Lower leg skin (tissue), 4 donors: Measurements from ENCODE around the gene ZNF154. TPM values are rescaled to one million over a fixed set of nuclear protein-coding genes. Genes with fewer than 3 reads are reported as not detected.

Source experiments
- DNase-seq, 2 donors: peaks; one replicate each; pipeline ENCODE4 v3.0.0-alpha.2; 2019; ENCODE audit warnings: low spot score in 2 of 2
- H3K4me3 ChIP-seq: fragments of 200-600 bp; sonication (generic); 2 replicates; pipeline ENCODE4 v1.5.1; 2017; ENCODE audit warnings: mild to moderate bottlenecking, low read depth; ENCODE audit not compliant: poor library complexity, severe bottlenecking
- CTCF ChIP-seq, 3 donors: fragments of 450-650 bp; IDR thresholded peaks; one replicate each; pipeline ENCODE4 v1.5.1; 2016; ENCODE audit warnings: antibody characterized with exemption in 3 of 3, mild to moderate bottlenecking in 3 of 3, moderate library complexity in 2 of 3
- POLR2A ChIP-seq, 2 donors: fragments of 450-650 bp; IDR thresholded peaks; one replicate each; pipeline ENCODE4 v1.6.1; 2016 to 2017; ENCODE audit warnings: antibody characterized with exemption in 2 of 2, mild to moderate bottlenecking in 1 of 2, moderate library complexity in 1 of 2
- WGBS, 2 donors: methylation state at CpG; one replicate each; pipeline ENCODE4 v1.1.5; 2018; 5-methylcytosine and 5-hydroxymethylcytosine counted together
- intact Hi-C: fragments of 100-400 bp; cut with DNase I; formaldehyde crosslinking; loops from one replicate; pipeline ENCODE4 v1.15.0; 2023; ENCODE audit warnings: low total_unique reads
- total RNA-seq, 4 donors: library from RNA; depleted of rRNA; stranded (reverse); fragments of >200 nt; gene quantifications; one replicate each; pipeline ENCODE4 v1.1.0, GENCODE V29; 2016

Gene ZNF154
- total RNA-seq, 4 donors from 2014 or later = 0.15 to 1.0 (median 0.77) TPM

DNA sequence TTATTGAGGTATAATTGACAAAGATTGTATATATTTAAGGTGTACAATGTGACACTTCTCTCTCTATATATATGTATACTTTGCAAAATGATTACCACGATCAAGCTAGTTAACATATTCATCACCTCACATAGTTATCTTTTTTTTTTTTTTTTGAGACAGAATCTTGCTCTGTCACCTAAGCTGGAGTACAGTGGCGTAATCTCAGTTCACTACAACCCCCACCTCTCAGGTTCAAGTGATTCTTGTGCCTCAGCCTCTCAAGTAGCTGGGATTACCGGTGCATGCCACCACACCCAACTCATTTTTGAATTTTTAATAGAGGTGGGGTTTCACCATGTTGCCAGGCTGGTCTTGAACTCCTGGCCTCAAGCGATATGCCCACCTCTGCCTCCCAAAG is 36.5 kb downstream of the ZNF154 start:
- WGBS, 2 donors = 84 to 85% methylated on average over 4 of the region's 4 CpGs
- intact Hi-C loops = no loop called here
- no peak overlapping the region for H3K4me3 ChIP-seq
- DNase-seq = no peak
- no peak for TF ChIP-seq POLR2A (IDR thresholded peaks at IDR 0.05)
- no peak for TF ChIP-seq CTCF (IDR thresholded peaks at IDR 0.05)

GRCh38 chr19:57671124-57671895 is 37.7 kb downstream of the ZNF154 start:
- H3K4me3 ChIP-seq = no peak overlapping the region
- no peak for DNase-seq
- intact Hi-C loops = no loop called here
- no peak for TF ChIP-seq CTCF (IDR thresholded peaks at IDR 0.05)
- TF ChIP-seq POLR2A (IDR thresholded peaks at IDR 0.05) = no peak
- WGBS, 2 donors = 57 to 68% methylated on average over 7 of the region's 7 CpGs

- TF ChIP-seq CTCF (IDR thresholded peaks at IDR 0.05) (no peak), POLR2A (IDR thresholded peaks at IDR 0.05) (no peak)
- WGBS, 2 donors = 89 to 92% methylated on average over 2 of the region's 2 CpGs
- DNase-seq = no peak
- intact Hi-C loops = no loop called here
- H3K4me3 ChIP-seq = no peak within 1 kb of the TSS
These were observed 40.4 kb downstream of the ZNF154 start, which contains the start of gene ZSCAN4 for GRCh38 chr19:57668635-57669034. TSS of gene ZSCAN4 (plus strand) at chr19:57668935. CDS start at chr19:57676146, 7,211 bp downstream.

- intact Hi-C loops = no loop called here
- H3K4me3 ChIP-seq = no peak overlapping the region
- TF ChIP-seq CTCF (IDR thresholded peaks at IDR 0.05) (no peak), POLR2A (IDR thresholded peaks at IDR 0.05) (no peak)
- 87 to 95% methylated on average over 1 of the region's 1 CpG for WGBS, 2 donors
- no peak for DNase-seq
These were observed 41.8 kb downstream of the ZNF154 start for GRCh38 chr19:57667228-57667627.

DNA sequence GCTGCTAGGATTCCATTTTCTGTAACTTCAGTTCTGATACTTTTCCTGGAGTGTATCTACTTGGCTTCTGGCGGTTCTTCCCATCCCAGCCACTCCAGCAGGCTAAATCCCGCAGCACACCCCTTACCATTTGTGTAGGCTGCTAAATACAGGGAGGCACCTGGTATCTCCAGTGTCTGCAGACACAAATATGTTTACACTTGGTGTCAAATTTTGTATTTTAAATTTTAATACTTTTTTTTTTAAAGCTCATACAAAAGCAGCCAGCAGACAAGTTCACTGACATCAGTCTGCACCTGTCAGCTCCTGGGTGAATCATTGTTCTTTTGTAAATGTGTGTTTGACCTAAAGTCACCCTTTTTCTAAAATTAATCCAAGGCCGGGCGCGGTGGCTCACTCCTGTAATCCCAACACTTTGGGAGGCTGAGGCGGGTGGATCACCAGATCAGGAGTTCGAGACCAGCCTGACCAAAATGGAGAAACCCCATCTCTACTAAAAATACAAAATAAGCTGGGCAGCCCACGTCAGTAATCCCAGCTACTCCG is 43.7 kb downstream of the ZNF154 start:
- no peak for DNase-seq
- intact Hi-C loops = no loop called here
- H3K4me3 ChIP-seq = no peak overlapping the region
- TF ChIP-seq CTCF (IDR thresholded peaks at IDR 0.05) (no peak), POLR2A (IDR thresholded peaks at IDR 0.05) (no peak)
- 81 to 90% methylated on average over 9 of the region's 9 CpGs for whole genome bisulfite sequencing, 2 donors
